SU-DHL-6 (cell line): ENCODE data around the gene GAB4.
"Not testable (repeated sequence)": the region's sequence is repeated elsewhere in the genome, so short reads cannot be mapped to it uniquely, and the experiment has no call there.

Source experiments
- H2AFZ ChIP-seq: fragments of 200-600 bp; sonication (generic); 2 replicates; pipeline ENCODE4 v1.6.1; 2014; ENCODE audit warnings: low read depth, mild to moderate bottlenecking, moderate library complexity, mixed read lengths, antibody characterized with exemption, low read length; ENCODE audit not compliant: severe bottlenecking
- H3F3A ChIP-seq: fragments of 200-600 bp; shearing (Covaris generic); 2 replicates; pipeline ENCODE4 v1.6.0; 2016; ENCODE audit warnings: antibody characterized with exemption, mild to moderate bottlenecking; ENCODE audit not compliant: insufficient read depth
- H3K27ac ChIP-seq: fragments of 200-600 bp; sonication (generic); 2 replicates; pipeline ENCODE4 v1.5.1; 2016; ENCODE audit warnings: low read depth, mild to moderate bottlenecking, low read length, moderate library complexity, mixed read lengths
- H3K27me3 ChIP-seq: fragments of 200-600 bp; sonication (generic), shearing (Covaris generic); 2 replicates; pipeline ENCODE4 v1.6.0; 2014; ENCODE audit warnings: mild to moderate bottlenecking, low read length
- H3K36me3 ChIP-seq: fragments of 200-600 bp; sonication (generic); 2 replicates; pipeline ENCODE4 v1.6.1; 2014; ENCODE audit warnings: mild to moderate bottlenecking, low read length, mixed read lengths
- H3K4me2 ChIP-seq: fragments of 300-600, 200-600 bp; shearing (Covaris generic), sonication (generic); 2 replicates; pipeline ENCODE4 v1.6.0; 2014; ENCODE audit warnings: low read length, low read depth, mild to moderate bottlenecking; ENCODE audit not compliant: poor library complexity, severe bottlenecking
- H3K4me3 ChIP-seq: fragments of 200-600 bp; sonication (generic); 2 replicates; pipeline ENCODE4 v1.5.1; 2014; ENCODE audit warnings: antibody characterized with exemption, low read length, mild to moderate bottlenecking, mixed read lengths; ENCODE audit not compliant: insufficient read depth, poor library complexity, severe bottlenecking
- H3K79me2 ChIP-seq: fragments of 200-600 bp; sonication (generic); 2 replicates; pipeline ENCODE4 v1.6.1; 2014; ENCODE audit warnings: mild to moderate bottlenecking, low read length, moderate library complexity; ENCODE audit not compliant: insufficient read depth
- H3K9ac ChIP-seq: fragments of 200-600 bp; sonication (generic); 2 replicates; pipeline ENCODE4 v1.7.0; 2014; ENCODE audit warnings: mild to moderate bottlenecking, low read length
- H3K9me2 ChIP-seq: fragments of 200-600 bp; sonication (generic); replicated peaks from 2 replicates; pipeline ENCODE4 v1.6.1; 2014; ENCODE audit warnings: low read length; ENCODE audit not compliant: insufficient read depth
- H3K9me3 ChIP-seq: fragments of 200-600 bp; sonication (generic); 2 replicates; pipeline ENCODE4 v1.6.1; 2014; ENCODE audit warnings: low read length, mixed read lengths; ENCODE audit not compliant: insufficient read depth
- H4K20me1 ChIP-seq: fragments of 200-600 bp; sonication (generic); 2 replicates; pipeline ENCODE4 v1.6.1; 2014; ENCODE audit warnings: low read depth, mild to moderate bottlenecking, antibody characterized with exemption, low read length, moderate library complexity, mixed read lengths
- EZH2phosphoT487 ChIP-seq: fragments of 200-600 bp; sonication (generic), shearing (Covaris generic); conservative IDR thresholded peaks from 2 replicates; pipeline ENCODE4 v1.6.1; 2018; ENCODE audit warnings: mild to moderate bottlenecking, antibody characterized with exemption, low read length, moderate library complexity, mixed read lengths
- TF ChIP-seq, protein P1 (sequence below): fragments of 200-600 bp; sonication (generic); IDR thresholded peaks from one replicate; pipeline ENCODE4 v1.5.1; 2017; ENCODE audit warnings: antibody characterized with exemption, mild to moderate bottlenecking, low read length, moderate library complexity; ENCODE audit not compliant: insufficient read depth, poor library complexity, severe bottlenecking

GAB4 gene

DNA sequence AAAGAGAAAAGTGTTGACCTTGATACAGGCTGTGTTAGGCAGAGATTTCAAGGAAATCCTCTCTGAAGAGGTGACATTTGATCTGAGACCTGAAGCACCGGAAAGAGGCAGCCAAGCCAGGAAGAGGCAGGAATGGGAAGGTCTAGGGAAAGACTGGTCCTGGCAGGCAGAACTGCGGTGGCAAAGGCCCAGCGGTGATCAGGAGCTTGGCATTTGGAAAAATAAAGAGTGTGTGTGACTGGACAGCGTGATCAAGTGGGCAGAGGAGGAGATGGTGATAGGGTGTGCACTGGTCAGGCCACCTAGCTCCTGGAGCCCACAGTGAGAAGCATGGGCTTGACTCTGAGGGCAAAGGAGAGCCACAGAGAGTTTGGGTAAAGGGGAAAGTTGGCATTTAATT, 27.2 kb upstream of the GAB4 start:
- Histone ChIP-seq H3K4me3 (no peak overlapping the region), H3K9ac (no peak overlapping the region)
- TF ChIP-seq EZH2phosphoT487: no peak
- TF ChIP-seq, protein P1, sequence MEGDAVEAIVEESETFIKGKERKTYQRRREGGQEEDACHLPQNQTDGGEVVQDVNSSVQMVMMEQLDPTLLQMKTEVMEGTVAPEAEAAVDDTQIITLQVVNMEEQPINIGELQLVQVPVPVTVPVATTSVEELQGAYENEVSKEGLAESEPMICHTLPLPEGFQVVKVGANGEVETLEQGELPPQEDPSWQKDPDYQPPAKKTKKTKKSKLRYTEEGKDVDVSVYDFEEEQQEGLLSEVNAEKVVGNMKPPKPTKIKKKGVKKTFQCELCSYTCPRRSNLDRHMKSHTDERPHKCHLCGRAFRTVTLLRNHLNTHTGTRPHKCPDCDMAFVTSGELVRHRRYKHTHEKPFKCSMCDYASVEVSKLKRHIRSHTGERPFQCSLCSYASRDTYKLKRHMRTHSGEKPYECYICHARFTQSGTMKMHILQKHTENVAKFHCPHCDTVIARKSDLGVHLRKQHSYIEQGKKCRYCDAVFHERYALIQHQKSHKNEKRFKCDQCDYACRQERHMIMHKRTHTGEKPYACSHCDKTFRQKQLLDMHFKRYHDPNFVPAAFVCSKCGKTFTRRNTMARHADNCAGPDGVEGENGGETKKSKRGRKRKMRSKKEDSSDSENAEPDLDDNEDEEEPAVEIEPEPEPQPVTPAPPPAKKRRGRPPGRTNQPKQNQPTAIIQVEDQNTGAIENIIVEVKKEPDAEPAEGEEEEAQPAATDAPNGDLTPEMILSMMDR: no peak

DNA sequence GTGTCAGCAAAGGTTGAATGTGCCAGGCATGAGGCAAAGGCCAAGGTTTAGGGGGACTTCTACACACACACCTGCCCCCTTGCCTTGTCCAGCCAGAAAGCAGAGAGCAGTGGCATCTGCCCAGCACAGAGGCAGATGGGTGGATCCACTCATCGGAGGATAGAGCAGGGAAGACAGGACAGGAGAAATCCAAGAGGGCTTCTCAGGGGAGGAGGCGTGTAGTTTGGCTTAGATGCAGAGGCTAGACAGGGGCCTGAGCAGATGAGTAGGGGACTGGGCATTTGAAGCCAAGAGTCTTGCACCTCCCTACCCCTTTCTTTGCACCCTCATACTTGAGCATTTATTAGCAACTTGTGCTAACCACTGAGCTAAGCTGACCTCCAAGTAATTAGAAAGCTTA, 26.5 kb upstream of the GAB4 start:
- not testable (repeated sequence) for H3K36me3 ChIP-seq, H3K9me3 ChIP-seq, H3K27me3 ChIP-seq, H3K79me2 ChIP-seq, H4K20me1 ChIP-seq, H2AFZ ChIP-seq, H3K9ac ChIP-seq, H3K4me3 ChIP-seq, H3K4me2 ChIP-seq, H3K27ac ChIP-seq, H3K9me2 ChIP-seq, H3F3A ChIP-seq

More for the DNA sequence above, 27.2 kb upstream of the GAB4 start:
- Histone ChIP-seq H3K27me3 (no peaks in the 10 kb centered on the region), H3K79me2 (no peaks in the 10 kb centered on the region), H4K20me1 (no peaks in the 10 kb centered on the region), H3K9me2 (no peaks in the 10 kb centered on the region), H2AFZ (no peak overlapping the region), H3K9me3 (no peaks in the 10 kb centered on the region), H3K27ac (no peak overlapping the region), H3K4me2 (no peak overlapping the region), H3K36me3 (no peaks in the 10 kb centered on the region), H3F3A (no peaks in the 10 kb centered on the region)

DNA sequence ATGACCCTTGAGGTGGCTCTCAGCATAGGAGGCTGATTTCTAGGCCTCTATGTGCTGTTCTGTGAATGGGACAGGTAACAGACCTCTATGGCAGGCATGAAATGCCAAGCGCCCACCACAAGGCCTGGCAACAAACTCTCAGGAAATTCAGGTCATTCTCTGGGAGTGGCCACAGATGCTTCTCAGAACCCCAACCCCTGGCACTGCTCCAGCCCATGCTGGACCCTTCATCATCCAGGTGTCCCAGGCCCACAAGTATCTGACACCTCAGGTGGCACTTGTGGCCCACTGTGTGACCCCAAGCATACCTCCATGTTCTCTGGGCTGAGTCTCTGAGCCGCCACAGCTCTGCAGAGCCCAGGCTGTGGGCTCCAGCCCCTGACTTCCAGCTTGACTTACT, 24.3 kb upstream of the GAB4 start:
- H3K4me3 ChIP-seq, H3K9me3 ChIP-seq, H3F3A ChIP-seq, H3K4me2 ChIP-seq, H3K36me3 ChIP-seq, H3K27ac ChIP-seq, H3K9ac ChIP-seq, H4K20me1 ChIP-seq, H3K9me2 ChIP-seq, H2AFZ ChIP-seq, H3K79me2 ChIP-seq, H3K27me3 ChIP-seq: not testable (repeated sequence)

DNA sequence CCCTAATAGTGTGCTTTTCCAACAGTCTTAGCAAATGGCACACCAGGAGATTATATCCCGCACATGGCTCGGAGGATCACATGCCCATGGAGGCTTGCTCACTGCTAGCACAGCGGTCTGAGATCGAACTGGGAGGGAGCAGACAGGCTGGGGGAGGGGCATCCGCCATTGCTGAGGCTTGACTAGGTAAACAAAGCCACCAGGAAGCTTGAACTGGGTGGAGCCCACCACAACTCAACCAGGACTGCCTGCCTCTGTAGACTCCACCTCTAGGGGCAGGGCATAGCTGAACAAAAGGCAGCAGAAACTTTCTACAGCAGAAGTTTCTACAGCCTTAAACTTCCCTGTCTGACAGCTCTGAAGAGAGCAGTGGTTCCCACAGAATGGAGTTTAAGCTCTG, 16.4 kb upstream of the GAB4 start:
- not testable (repeated sequence) for H3K79me2 ChIP-seq, H3K4me2 ChIP-seq, H4K20me1 ChIP-seq, H3K9me3 ChIP-seq, H3K9ac ChIP-seq, H3K4me3 ChIP-seq, H3F3A ChIP-seq, H3K9me2 ChIP-seq, H3K36me3 ChIP-seq, H2AFZ ChIP-seq, H3K27ac ChIP-seq, H3K27me3 ChIP-seq

DNA sequence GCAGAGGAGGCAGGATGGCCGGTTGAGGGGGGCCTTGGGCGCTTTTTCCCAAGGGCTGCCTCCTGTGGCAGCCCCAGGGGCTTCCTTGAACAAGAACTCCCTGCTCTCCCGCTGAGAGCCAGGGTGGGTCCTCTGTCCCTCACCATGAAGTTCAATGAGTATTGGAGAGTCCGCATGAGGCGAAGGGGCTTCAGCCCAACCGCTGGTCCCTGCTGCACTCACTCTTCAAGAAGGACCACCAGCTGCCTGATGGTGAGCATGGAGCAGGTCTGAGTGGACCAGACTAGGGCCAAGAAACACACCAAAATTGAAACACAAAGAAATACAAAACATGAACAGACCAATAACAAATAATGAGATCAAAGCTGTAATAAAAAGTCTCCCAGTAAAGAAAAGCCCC, 7.5 kb upstream of the GAB4 start:
- H3K9me3 ChIP-seq, H3K27ac ChIP-seq, H3K36me3 ChIP-seq, H3K79me2 ChIP-seq, H4K20me1 ChIP-seq, H3K9ac ChIP-seq, H2AFZ ChIP-seq, H3K4me2 ChIP-seq, H3F3A ChIP-seq, H3K4me3 ChIP-seq, H3K27me3 ChIP-seq, H3K9me2 ChIP-seq: not testable (repeated sequence)

DNA sequence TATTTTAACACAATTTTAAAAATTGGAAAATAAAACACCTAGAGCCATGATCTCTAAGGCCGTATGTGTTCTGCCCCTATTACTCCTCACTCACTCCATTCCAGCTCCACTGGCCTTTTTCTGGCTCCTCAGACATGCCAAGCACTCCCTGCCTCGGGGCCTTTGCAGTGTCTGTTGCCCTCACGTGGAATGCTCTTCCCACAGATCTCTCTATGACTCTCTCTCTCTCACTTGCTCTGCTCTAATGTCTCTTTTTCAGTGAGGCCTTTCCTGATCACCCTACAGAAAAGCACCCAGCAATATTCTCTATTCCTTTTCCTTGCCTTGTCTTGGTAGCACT, 6.0 kb upstream of the GAB4 start:
- not testable (repeated sequence) for H3K36me3 ChIP-seq, H3K27me3 ChIP-seq, H3K9me3 ChIP-seq

More for the DNA sequence above, 6.0 kb upstream of the GAB4 start:
- H2AFZ ChIP-seq, H3K27ac ChIP-seq, H3K4me2 ChIP-seq, H3K4me3 ChIP-seq, H3K9ac ChIP-seq, H4K20me1 ChIP-seq, H3K79me2 ChIP-seq, H3K9me2 ChIP-seq, H3F3A ChIP-seq: not testable (repeated sequence)
